GM12878 (cell line): ENCODE measurements around the gene HID1. TPM values are rescaled to one million over a fixed set of nuclear protein-coding genes. Genes with fewer than 3 reads are reported as not detected.

Experiments used
- ATAC-seq: fragments of 200-7000 bp; cut with Tn5 transposase; 3 replicates; pipeline ENCODE4 v1.9.1; 2020; ENCODE audit warnings: mild to moderate bottlenecking, moderate library complexity
- BruUV-seq: library from RNA; stranded (reverse); fragments of 400-500 nt; replicated peaks from 2 replicates; lab custom pipeline; 2021; lab: Mats Ljungman, UMichigan
- CTCF ChIA-PET: fragments of 300-600 bp; sonication (Branson Sonifier 250); formaldehyde crosslinking; extraction: SDS; loops from one replicate; lab custom pipeline; 2021; ENCODE audit warnings: inconsistent platforms; lab: Yijun Ruan, JAX
- POLR2A ChIA-PET: fragments of 350-600 bp; formaldehyde crosslinking; extraction: SDS; loops from one replicate; lab custom pipeline; 2021; ENCODE audit warnings: inconsistent platforms; lab: Charles Lee
- RAD21 ChIA-PET: fragments of 300-600 bp; sonication (Branson Sonifier 250); formaldehyde crosslinking; loops from one replicate; lab custom pipeline; 2023; ENCODE audit warnings: antibody characterized with exemption; ENCODE audit not compliant: unreplicated experiment; lab: Charles Lee
- SMC1A ChIA-PET: fragments of 300-600 bp; sonication (Branson Sonifier 250); formaldehyde crosslinking; loops from one replicate; lab custom pipeline; 2023; ENCODE audit not compliant: unreplicated experiment, uncharacterized antibody; lab: Charles Lee
- DNase-seq: peaks from one replicate; pipeline ENCODE4 v3.0.0-alpha.2; 2011; ENCODE audit warnings: low read depth, low spot score
- FAIRE-seq: peaks from 3 replicates; lab custom pipeline; 2011; peaks lifted over from hg19 to GRCh38; lab: Jason Lieb, UNC
- H2AFZ ChIP-seq: 2 replicates; pipeline ENCODE4 v1.6.0; 2011; ENCODE audit warnings: low read depth, low read length, control low read depth; ENCODE audit not compliant: control insufficient read depth
- H3K27ac ChIP-seq: 2 replicates; pipeline ENCODE4 v1.5.1; 2011; ENCODE audit warnings: control low read depth; ENCODE audit not compliant: control insufficient read depth, insufficient read depth
- H3K27me3 ChIP-seq, 2 experiments: replicated peaks in 1 of 2; 2 replicates each; pipeline versions ENCODE4 v1.6.0 to v1.6.1; 2011; ENCODE audit warnings: low read length in 1 of 2; ENCODE audit not compliant: control insufficient read depth in 2 of 2, insufficient read depth in 2 of 2
- H3K36me3 ChIP-seq, 2 experiments: 2 replicates each; pipeline ENCODE4 v1.5.1; 2011; ENCODE audit warnings: low read length in 1 of 2; ENCODE audit not compliant: control insufficient read depth in 2 of 2, insufficient read depth in 2 of 2
- H3K4me1 ChIP-seq: 2 replicates; pipeline ENCODE4 v1.6.1; 2011; ENCODE audit warnings: mild to moderate bottlenecking, low read length, moderate library complexity, mixed read lengths; ENCODE audit not compliant: control insufficient read depth, insufficient read depth
- H3K4me2 ChIP-seq: 2 replicates; pipeline ENCODE4 v1.6.0; 2011; ENCODE audit warnings: control low read depth; ENCODE audit not compliant: control insufficient read depth, insufficient read depth
- H3K4me3 ChIP-seq: fragments of 200-600 bp; sonication (generic); 2 replicates; pipeline ENCODE4 v1.5.1; 2016
- H3K79me2 ChIP-seq: 2 replicates; pipeline ENCODE4 v1.6.0; 2011; ENCODE audit warnings: low read length; ENCODE audit not compliant: control insufficient read depth, insufficient read depth
- H3K9ac ChIP-seq: 2 replicates; pipeline ENCODE4 v1.8.0; 2011; ENCODE audit warnings: low read length, control low read depth, mixed read lengths; ENCODE audit not compliant: control insufficient read depth, insufficient read depth
- H3K9me3 ChIP-seq: replicated peaks from 3 replicates; pipeline ENCODE4 v1.5.1; 2011; ENCODE audit warnings: mild to moderate bottlenecking, low read length; ENCODE audit not compliant: control insufficient read depth, insufficient read depth
- H4K20me1 ChIP-seq: 2 replicates; pipeline ENCODE4 v1.6.0; 2011; ENCODE audit not compliant: control insufficient read depth, insufficient read depth
- EZH2 ChIP-seq: IDR thresholded peaks from 2 replicates; pipeline ENCODE4 v1.6.1; 2012; ENCODE audit warnings: low read depth, mild to moderate bottlenecking, control low read depth, inconsistent platforms, low read length, borderline replicate concordance; ENCODE audit not compliant: control insufficient read depth
- IRF4 ChIP-seq: IDR thresholded peaks from 2 replicates; pipeline ENCODE4 v1.6.1; 2011; ENCODE audit warnings: low read depth, low read length
- PKNOX1 ChIP-seq: fragments of 450-650 bp; IDR thresholded peaks from 2 replicates; pipeline ENCODE4 v1.6.1; 2016; ENCODE audit warnings: mild to moderate bottlenecking
- POLR2A ChIP-seq: IDR thresholded peaks from 2 replicates; pipeline ENCODE4 v1.6.1; 2011; ENCODE audit warnings: low read depth, mild to moderate bottlenecking, low read length
- PRDM15 ChIP-seq: fragments of 450-650 bp; formaldehyde crosslinking; IDR thresholded peaks from 2 replicates; pipeline ENCODE4 v1.4.0; 2020; ENCODE audit warnings: mild to moderate bottlenecking, moderate library complexity
- RAD21 ChIP-seq: IDR thresholded peaks from 2 replicates; pipeline ENCODE4 v1.6.1; 2011; ENCODE audit warnings: mild to moderate bottlenecking, low read depth, low read length, moderate library complexity; ENCODE audit not compliant: insufficient read depth
- SP1 ChIP-seq: IDR thresholded peaks from one replicate; pipeline ENCODE4 v1.6.1; 2011; ENCODE audit warnings: low read depth, low read length
- WGBS: methylation state at CpG from one replicate; pipeline ENCODE4 v1.1.6; 2016; ENCODE audit warnings: low lambda C conversion rate; ENCODE audit not compliant: insufficient replicate concordance, insufficient coverage; ENCODE audit errors: missing lambda C conversion rate; 5-methylcytosine and 5-hydroxymethylcytosine counted together
- in situ Hi-C: fragments of 300-500 bp; cut with MboI; formaldehyde crosslinking; loops from 9 replicates; pipeline ENCODE4 v1.14.3; 2018; ENCODE audit warnings: mixed read lengths
- intact Hi-C: fragments of 100-400 bp; cut with micrococcal nuclease; formaldehyde crosslinking; loops from one replicate; pipeline ENCODE4 v1.14.2; 2022; ENCODE audit not compliant: unreplicated experiment
- polyA plus RNA-seq, 11 experiments: library from polyadenylated mRNA; depleted of rRNA in 4 of 11; unstranded in 6 of 11; stranded (reverse) in 5 of 11; fragments of >200 nt; fragmentation: Nextera tagmentation in 4 of 11; fragmentation: Illumina TruSeq in 1 of 11; extraction: Ambion mirVana in 4 of 11; extraction: Trizol in 1 of 11; gene quantifications; 1 replicate in 1 of 11; 2 replicates in 10 of 11; pipeline versions ENCODE4 v1.2.1 to v1.2.3, GENCODE V29; 2011 to 2016; ENCODE audit warnings: inconsistent platforms in 2 of 11, missing spikeins in 2 of 11, low read depth in 1 of 11
- total RNA-seq, 4 experiments: library from RNA; depleted of rRNA in 3 of 4; stranded (reverse); fragments of >200 nt in 3 of 4; fragmentation: Illumina TruSeq in 1 of 4; extraction: Trizol in 1 of 4; gene quantifications; 2 replicates each; pipeline versions ENCODE4 v1.2.1 to v1.2.3, GENCODE V29; 2013 to 2021

The HID1 gene
- total and polyA plus RNA-seq, 10 of the 15 experiments (the other 5 are each of a cell fraction or from before 2014, with no cell fraction given) = 0.04 to 0.77 (median 0.32) TPM; not detected in 2

- ChIA-PET SMC1A (interaction anchor here (0.6 kb wide), 1 partner anchor 58 kb away, joined by 3 read pairs; no protein-coding TSS in a partner anchor), POLR2A (no interaction called here), CTCF (interaction anchor here (0.8 to 1.8 kb wide), 5 partner anchors 14 to 488 kb away, joined by 3 to 7 read pairs (median 3); no protein-coding TSS in a partner anchor), RAD21 (interaction anchor here (1.2 kb wide), 1 partner anchor 18 kb away, joined by 4 read pairs; no protein-coding TSS in a partner anchor)
- H3K9ac ChIP-seq = no peak overlapping the region
- H2AFZ ChIP-seq = no peak overlapping the region
- ATAC-seq (no peak), FAIRE-seq (no peak), DNase-seq (no peak)
- H3K4me2 ChIP-seq = no peak overlapping the region
- no peak overlapping the region for H3K4me3 ChIP-seq
- no peaks in the 10 kb centered on the region for H3K9me3 ChIP-seq
- no peaks in the 10 kb centered on the region for H3K79me2 ChIP-seq
- peaks cover 3 to 9% of the 10 kb centered on the region in 2 experiments; a peak in 3 of 4 replicates for H3K27me3 ChIP-seq
- WGBS = 31% methylated on average over 8 of the region's 8 CpGs
- H3K27ac ChIP-seq = no peak overlapping the region
- intact Hi-C loops (no loop called here), in situ Hi-C loops (no loop called here)
- TF ChIP-seq RAD21 (no peak), IRF4 (no peak), EZH2 (no peak), SP1 (no peak), PRDM15 (CRISPR knock-in tag) (no peak), PKNOX1 (no peak), POLR2A (no peak)
- H4K20me1 ChIP-seq = no peaks in the 10 kb centered on the region
- H3K4me1 ChIP-seq = no peaks in the 10 kb centered on the region
- H3K36me3 ChIP-seq = no peaks in the 10 kb centered on the region
- BruUV-seq = no TSS peak
Measured at GRCh38 chr17:74939534-74939933, 33.0 kb downstream of the HID1 start.
